Posterior vena cava (tissue), 2 donors: Measurements from ENCODE around the gene H3-3A. TPM values are rescaled to one million over a fixed set of nuclear protein-coding genes. Genes with fewer than 3 reads are reported as not detected.
A peak's percentile ranks its signal among the peaks of the same experiment; 100 is the strongest.
"Not testable (repeated sequence)": the region's sequence is repeated elsewhere in the genome, so short reads cannot be mapped to it uniquely, and the experiment has no call there.

Experiments used
- DNase-seq: peaks from one replicate; pipeline ENCODE4 v3.0.0-alpha.2; 2020; ENCODE audit warnings: low spot score
- intact Hi-C, 2 donors: fragments of 100-400 bp; cut with DNase I; formaldehyde crosslinking; loops; one replicate each; pipeline versions ENCODE4 v1.14.1 to v1.14.2; 2022 to 2023
- total RNA-seq, 2 donors: library from RNA; stranded (reverse); fragmentation: NEBNext Ultra II Directional; extraction: Animal tissue kit (Norgen Biotek cat#: 25700); gene quantifications; one replicate each; pipeline ENCODE4 v1.2.1, GENCODE V29; 2021
- donor health status: DM: yes; HTN: yes; CAD: no.
- donor health status: DM: yes; HTN: yes; CAD: no.

H3-3A gene
- total RNA-seq, 2 donors from 2014 or later, result 303 to 370 TPM

- no peak for DNase-seq
- intact Hi-C loops, result no loop called here
These were observed 11.5 kb downstream of the H3-3A start for GRCh38 chr1:226074046-226074445.

GRCh38 chr1:226076378-226076777 lies 13.9 kb downstream of the H3-3A start:
- intact Hi-C loops, result no loop called here
- DNase-seq, result no peak

- intact Hi-C loops, result no loop called here
- DNase-seq, result no peak
These were observed 15.9 kb downstream of the H3-3A start for GRCh38 chr1:226078374-226078773.

GRCh38 chr1:226082587-226082917 lies 20.0 kb downstream of the H3-3A start:
- intact Hi-C loops, result no loop called here
- DNase-seq, result no peak

- DNase-seq, result peak; percentile 91
- intact Hi-C loops, result no loop called here
These were observed 20.4 kb downstream of the H3-3A start for GRCh38 chr1:226082959-226083301.

GRCh38 chr1:226083302-226084101 lies 21.0 kb downstream of the H3-3A start:
- intact Hi-C loops, result loop anchor here in 1 of 2 donors (2.0 kb wide), 1 partner anchor 73 kb away; no protein-coding TSS in a partner anchor

GRCh38 chr1:226085675-226086285 lies 23.3 kb downstream of the H3-3A start:
- DNase-seq, result peak; percentile 19
- intact Hi-C loops, result loop anchor here in 1 of 2 donors (2.0 kb wide), 1 partner anchor 71 kb away; no protein-coding TSS in a partner anchor

More at GRCh38 chr1:226083302-226084101, 21.0 kb downstream of the H3-3A start:
- DNase-seq, result peak; percentile 96

- intact Hi-C loops, result no loop called here
- peak; percentile 77 for DNase-seq
These were observed 24.3 kb downstream of the H3-3A start for GRCh38 chr1:226086776-226087175.

- DNase-seq, result no peak
- intact Hi-C loops, result no loop called here
These were observed 28.9 kb downstream of the H3-3A start for GRCh38 chr1:226091461-226091860.

- intact Hi-C loops, result not testable (repeated sequence)
- peak; percentile 14 for DNase-seq
These were observed 29.7 kb downstream of the H3-3A start for GRCh38 chr1:226092048-226092820.

GRCh38 chr1:226092965-226093364 lies 30.4 kb downstream of the H3-3A start:
- DNase-seq, result no peak
- intact Hi-C loops, result no loop called here

GRCh38 chr1:226093621-226094020 lies 31.1 kb downstream of the H3-3A start:
- DNase-seq, result peak; percentile 32
- intact Hi-C loops, result no loop called here

- intact Hi-C loops, result no loop called here
- peak; percentile 19 for DNase-seq
These were observed 31.9 kb downstream of the H3-3A start for GRCh38 chr1:226094451-226094850.

GRCh38 chr1:226095286-226095685 lies 32.8 kb downstream of the H3-3A start:
- peak; percentile 40 for DNase-seq
- intact Hi-C loops, result no loop called here

GRCh38 chr1:226097866-226098625 lies 35.5 kb downstream of the H3-3A start:
- DNase-seq, result peak; percentile 16
- intact Hi-C loops, result no loop called here

- intact Hi-C loops, result no loop called here
- no peak for DNase-seq
These were observed 36.6 kb downstream of the H3-3A start for GRCh38 chr1:226098870-226099835.

- no peak for DNase-seq
- intact Hi-C loops, result no loop called here
These were observed 38.2 kb downstream of the H3-3A start for GRCh38 chr1:226100436-226101391.
